Mesothelial cell of epicardium (in vitro differentiated cells): ENCODE measurements around the gene ZNF841. TPM values are rescaled to one million over a fixed set of nuclear protein-coding genes. Genes with fewer than 3 reads are reported as not detected.
"Not testable (repeated sequence)": the region's sequence is repeated elsewhere in the genome, so short reads cannot be mapped to it uniquely, and the experiment has no call there.

ENCODE experiments used
- DNase-seq, 2 experiments: peaks; one replicate each; pipeline ENCODE4 v3.0.0; 2021; ENCODE audit warnings: low spot score in 2 of 2; ENCODE audit not compliant: unreplicated experiment in 2 of 2
- H3K27ac Mint-ChIP-seq: 2 replicates; pipeline ENCODE4 v1.8.0; 2021; ENCODE audit warnings: mixed read lengths
- H3K27me3 Mint-ChIP-seq: 2 replicates; pipeline ENCODE4 v1.8.0; 2021; ENCODE audit warnings: low read depth, mixed read lengths
- H3K36me3 Mint-ChIP-seq: 2 replicates; pipeline ENCODE4 v1.8.0; 2021; ENCODE audit warnings: mixed read lengths
- H3K4me1 Mint-ChIP-seq: 2 replicates; pipeline ENCODE4 v1.8.0; 2021; ENCODE audit warnings: mixed read lengths
- H3K4me3 Mint-ChIP-seq: 2 replicates; pipeline ENCODE4 v1.8.0; 2021; ENCODE audit warnings: mild to moderate bottlenecking, moderate library complexity, mixed read lengths
- H3K9me3 Mint-ChIP-seq: 2 replicates; pipeline ENCODE4 v1.8.0; 2021; ENCODE audit warnings: mixed read lengths
- total RNA-seq: library from RNA; stranded (reverse); gene quantifications from 3 replicates; pipeline ENCODE4 v1.2.1, GENCODE V29; 2021
- TF ChIP-seq, protein P1 (sequence below): fragments of 200-600 bp; sonication (generic); IDR thresholded peaks from one replicate; pipeline ENCODE4 v1.5.0; 2021; ENCODE audit warnings: antibody characterized with exemption; ENCODE audit not compliant: unreplicated experiment

ZNF841 gene
- total RNA-seq, 1 donor from 2014 or later, result 36.4 TPM

DNA sequence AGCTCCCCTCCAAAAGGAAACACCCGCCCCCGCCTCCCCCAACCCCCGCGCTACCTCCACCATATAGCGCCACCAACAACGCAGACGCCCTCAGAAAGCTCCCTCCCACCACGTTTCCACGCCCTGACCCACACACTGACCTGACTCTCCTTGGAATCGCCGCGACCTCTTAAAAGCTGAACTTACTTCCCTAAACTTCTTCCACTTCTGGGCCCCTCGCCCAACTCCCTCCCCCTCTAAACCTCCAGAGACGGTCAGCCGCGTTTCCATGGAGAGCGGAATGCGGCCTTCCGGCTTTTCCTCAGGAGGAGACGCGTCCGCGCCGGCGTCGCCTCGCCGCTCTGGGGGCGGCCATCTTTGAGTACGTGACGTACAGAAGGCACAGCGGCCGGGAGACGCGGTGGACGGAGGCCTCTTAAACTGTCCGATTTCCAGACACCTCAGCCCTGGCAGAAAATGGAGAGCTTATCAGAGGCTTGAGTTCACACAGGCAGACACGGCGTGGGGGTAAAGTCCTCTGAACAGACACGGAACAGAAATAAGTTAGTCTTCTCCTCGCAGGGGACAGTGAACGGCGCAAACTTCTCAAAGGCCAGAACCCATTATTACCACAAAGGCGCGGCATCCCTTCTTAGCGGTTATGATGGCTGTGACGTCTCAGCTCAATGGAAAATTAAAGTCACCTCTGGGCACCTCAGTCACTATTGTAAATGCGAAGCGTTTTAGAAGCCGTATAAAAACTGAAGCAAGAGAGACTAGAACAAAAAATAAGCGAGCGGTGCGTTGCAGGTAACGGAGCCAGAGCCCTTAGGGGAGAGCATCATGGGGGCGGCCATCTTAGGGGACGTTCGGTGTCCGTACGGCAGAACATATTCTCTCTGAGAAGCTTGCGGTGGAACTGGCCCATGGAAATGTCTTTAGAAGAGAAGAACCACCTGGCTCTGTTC lies 46.7 kb downstream of the ZNF841 start, which contains the start of gene ZNF432:
Gene ZNF432, minus strand, starts transcription at position 284 of the 947 bp plus-strand sequence. CDS start 1,970 bp downstream, outside the sequence.
- peak; percentile 82 to 90 for DNase-seq
- TF ChIP-seq, protein P1, sequence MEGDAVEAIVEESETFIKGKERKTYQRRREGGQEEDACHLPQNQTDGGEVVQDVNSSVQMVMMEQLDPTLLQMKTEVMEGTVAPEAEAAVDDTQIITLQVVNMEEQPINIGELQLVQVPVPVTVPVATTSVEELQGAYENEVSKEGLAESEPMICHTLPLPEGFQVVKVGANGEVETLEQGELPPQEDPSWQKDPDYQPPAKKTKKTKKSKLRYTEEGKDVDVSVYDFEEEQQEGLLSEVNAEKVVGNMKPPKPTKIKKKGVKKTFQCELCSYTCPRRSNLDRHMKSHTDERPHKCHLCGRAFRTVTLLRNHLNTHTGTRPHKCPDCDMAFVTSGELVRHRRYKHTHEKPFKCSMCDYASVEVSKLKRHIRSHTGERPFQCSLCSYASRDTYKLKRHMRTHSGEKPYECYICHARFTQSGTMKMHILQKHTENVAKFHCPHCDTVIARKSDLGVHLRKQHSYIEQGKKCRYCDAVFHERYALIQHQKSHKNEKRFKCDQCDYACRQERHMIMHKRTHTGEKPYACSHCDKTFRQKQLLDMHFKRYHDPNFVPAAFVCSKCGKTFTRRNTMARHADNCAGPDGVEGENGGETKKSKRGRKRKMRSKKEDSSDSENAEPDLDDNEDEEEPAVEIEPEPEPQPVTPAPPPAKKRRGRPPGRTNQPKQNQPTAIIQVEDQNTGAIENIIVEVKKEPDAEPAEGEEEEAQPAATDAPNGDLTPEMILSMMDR, result no peak
- Mint-ChIP-seq H3K36me3 (peaks cover 59% of the 10 kb centered on the region), H3K27ac (peak within 1 kb of the TSS; percentile 99), H3K4me1 (peaks cover 10% of the 10 kb centered on the region), H3K4me3 (peak within 1 kb of the TSS; percentile 92), H3K9me3 (peaks cover 42% of the 10 kb centered on the region), H3K27me3 (no peaks in the 10 kb centered on the region)

DNA sequence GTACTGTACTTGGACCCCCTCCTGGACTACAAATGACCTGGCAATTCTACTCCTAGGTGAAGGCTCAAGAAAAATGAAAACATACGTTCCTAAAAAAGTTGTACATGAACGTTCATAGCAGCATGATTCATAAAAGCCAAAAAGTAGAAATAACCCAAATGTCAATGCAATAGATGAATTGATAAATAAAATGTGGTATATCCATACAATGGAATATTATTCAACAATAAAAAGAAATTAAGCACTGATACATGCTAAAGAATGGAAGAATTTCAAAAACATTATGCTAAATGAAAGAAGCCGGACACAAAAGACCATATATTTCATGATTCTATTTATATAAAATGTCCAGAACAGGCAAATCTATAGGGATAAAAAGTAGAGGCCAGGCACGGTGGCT lies 56.4 kb downstream of the ZNF841 start:
- DNase-seq, result no peak
- H3K9me3 Mint-ChIP-seq, result peaks cover 60% of the 10 kb centered on the region
- TF ChIP-seq, protein P1, result no peak
- H3K27me3 Mint-ChIP-seq, result no peaks in the 10 kb centered on the region
- H3K27ac Mint-ChIP-seq, result no peak overlapping the region
- peaks cover 90% of the 10 kb centered on the region for H3K36me3 Mint-ChIP-seq
- H3K4me3 Mint-ChIP-seq, result no peak overlapping the region
- no peaks in the 10 kb centered on the region for H3K4me1 Mint-ChIP-seq

DNA sequence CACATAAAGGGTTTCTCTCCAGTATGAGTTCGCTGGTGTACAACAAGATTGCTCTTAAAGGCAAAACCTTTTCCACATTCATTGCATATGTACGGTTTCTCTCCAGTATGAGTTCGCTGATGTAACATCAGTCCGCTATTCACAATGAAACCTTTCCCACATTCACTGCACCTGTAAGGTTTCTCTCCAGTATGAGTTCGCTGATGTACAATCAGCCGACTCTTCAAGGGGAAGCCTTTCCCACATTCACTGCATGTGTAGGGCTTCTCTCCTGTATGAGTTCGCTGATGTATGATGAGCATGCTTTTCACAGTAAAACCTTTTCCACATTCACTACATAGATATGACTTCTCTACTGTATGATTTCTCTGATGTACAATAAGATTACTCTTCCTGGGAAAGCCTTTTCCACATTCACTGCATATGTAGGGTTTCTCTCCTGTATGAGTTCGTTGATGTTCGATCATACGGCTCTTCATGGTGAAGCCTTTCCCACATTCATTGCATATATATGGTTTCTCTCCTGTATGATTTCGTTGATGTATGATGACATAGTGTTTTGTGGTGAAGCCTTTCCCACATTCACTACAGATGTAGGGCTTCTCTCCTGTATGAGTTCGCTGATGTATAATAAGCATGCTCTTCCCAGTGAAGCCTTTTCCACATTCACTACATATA lies 61.4 kb downstream of the ZNF841 start:
- Mint-ChIP-seq H3K4me3 (no peak overlapping the region), H3K27ac (no peak overlapping the region), H3K4me1 (no peaks in the 10 kb centered on the region), H3K9me3 (peaks cover 72% of the 10 kb centered on the region), H3K36me3 (peaks cover 83% of the 10 kb centered on the region), H3K27me3 (no peaks in the 10 kb centered on the region)
- DNase-seq, result no peak
- TF ChIP-seq, protein P1, result no peak

DNA sequence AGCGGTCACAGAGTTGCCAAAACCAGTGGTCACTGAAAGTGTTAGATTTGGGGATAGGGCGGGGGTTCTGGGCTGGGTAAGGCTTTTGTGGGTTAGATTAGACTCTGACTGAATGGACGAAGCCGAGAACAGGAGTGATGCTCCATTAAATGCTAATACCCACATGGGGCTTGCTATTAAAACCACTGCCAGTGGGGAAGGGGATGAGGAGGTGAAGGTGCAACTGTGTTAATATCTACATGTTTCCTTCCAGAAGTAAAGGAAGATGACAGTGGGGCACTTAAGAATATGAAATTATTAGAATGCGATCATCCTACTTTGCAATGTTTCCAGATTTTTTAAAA lies 66.8 kb downstream of the ZNF841 start:
- H3K27ac Mint-ChIP-seq, result peak overlapping the region; percentile 98
- DNase-seq, result no peak
- peaks cover 18% of the 10 kb centered on the region for H3K4me1 Mint-ChIP-seq
- no peaks in the 10 kb centered on the region for H3K27me3 Mint-ChIP-seq
- peaks cover 62% of the 10 kb centered on the region for H3K36me3 Mint-ChIP-seq
- H3K4me3 Mint-ChIP-seq, result peak overlapping the region; percentile 94
- TF ChIP-seq, protein P1, result no peak
- peaks cover 50% of the 10 kb centered on the region for H3K9me3 Mint-ChIP-seq

DNA sequence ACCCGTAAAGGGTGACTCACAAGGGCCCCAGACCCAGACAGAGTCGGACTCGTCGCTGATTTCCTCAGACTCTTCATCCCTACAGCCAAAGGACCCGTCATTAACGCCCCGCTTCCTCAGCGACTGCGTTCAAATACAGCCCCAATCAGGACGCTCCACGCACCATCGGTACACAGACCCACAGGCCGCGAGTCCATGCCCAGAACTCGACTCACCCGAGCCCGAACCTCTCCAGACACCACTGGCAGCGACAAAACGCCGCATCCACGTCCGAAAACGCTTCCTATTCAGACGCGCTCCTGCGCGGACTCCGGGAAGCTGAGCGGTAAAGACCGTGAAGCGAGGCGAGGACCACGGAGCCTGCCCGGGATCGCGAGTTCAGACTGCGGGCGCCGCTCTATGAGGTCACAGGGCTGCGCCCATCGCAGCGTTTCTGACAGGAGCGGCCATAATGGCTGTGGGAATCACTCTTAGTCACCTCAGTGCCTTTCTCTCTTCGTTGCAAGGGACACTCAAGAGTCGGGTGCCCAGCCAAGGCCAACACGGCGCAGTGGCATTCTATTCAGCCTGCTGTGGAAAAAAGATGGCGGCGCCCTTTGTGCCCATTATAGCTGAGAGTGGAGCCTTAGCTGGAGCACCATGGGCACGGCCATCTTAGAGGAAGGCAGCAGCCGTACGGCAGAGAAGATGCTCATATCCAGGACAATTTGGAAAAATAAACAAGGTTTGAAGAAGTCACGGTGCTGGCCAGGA lies 67.4 kb downstream of the ZNF841 start, which contains the start of gene ZNF614:
Gene ZNF614, minus strand, starts transcription at position 353 of the 753 bp plus-strand sequence. CDS start 2,634 bp downstream, outside the sequence.
- TF ChIP-seq, protein P1, result no peak
- H3K27me3 Mint-ChIP-seq, result no peaks in the 10 kb centered on the region
- peak; percentile 75 to 90 for DNase-seq
- peak within 1 kb of the TSS; percentile 98 for H3K27ac Mint-ChIP-seq
- peak within 1 kb of the TSS; percentile 94 for H3K4me3 Mint-ChIP-seq
- peaks cover 18% of the 10 kb centered on the region for H3K4me1 Mint-ChIP-seq
- H3K9me3 Mint-ChIP-seq, result peaks cover 50% of the 10 kb centered on the region
- H3K36me3 Mint-ChIP-seq, result peaks cover 62% of the 10 kb centered on the region

DNA sequence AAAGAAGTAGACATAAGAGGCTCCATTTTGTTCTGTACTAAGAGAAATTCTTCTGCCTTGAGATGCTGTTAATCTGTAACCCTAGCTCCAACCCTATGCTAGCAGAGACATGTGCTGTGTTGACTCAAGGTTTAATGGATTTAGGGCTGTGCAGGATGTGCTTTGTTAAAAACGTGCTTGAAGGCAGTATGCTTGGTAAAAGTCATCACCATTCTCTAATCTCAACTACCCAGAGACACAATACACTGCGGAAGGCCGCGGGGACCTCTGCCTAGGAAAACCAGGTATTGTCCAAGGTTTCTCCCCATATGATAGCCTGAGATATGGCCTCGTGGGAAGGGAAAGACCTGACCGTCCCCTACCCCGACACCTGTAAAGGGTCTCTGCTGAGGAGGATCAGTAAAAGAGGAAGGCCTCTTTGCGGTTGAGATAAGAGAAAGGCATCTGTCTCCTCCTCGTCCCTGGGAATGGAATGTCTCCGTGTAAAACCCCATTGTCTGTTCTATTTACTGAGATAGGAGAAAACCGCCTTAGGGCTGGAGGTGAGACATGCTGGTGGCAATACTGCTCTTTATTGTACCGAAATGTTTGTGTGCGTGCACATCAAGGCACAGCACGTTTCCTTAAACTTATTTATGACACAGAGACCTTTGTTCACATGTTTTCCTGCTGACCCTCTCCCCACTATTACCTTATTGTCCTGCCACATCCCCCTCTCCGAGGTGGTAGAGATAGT lies 69.1 kb downstream of the ZNF841 start:
- H3K27ac Mint-ChIP-seq, result peak overlapping the region; percentile 16
- H3K4me3 Mint-ChIP-seq, result peak overlapping the region; percentile 94
- peaks cover 49% of the 10 kb centered on the region for H3K9me3 Mint-ChIP-seq
- H3K27me3 Mint-ChIP-seq, DNase-seq: not testable (repeated sequence)
- H3K4me1 Mint-ChIP-seq, result peaks cover 18% of the 10 kb centered on the region
- H3K36me3 Mint-ChIP-seq, result peaks cover 68% of the 10 kb centered on the region

DNA sequence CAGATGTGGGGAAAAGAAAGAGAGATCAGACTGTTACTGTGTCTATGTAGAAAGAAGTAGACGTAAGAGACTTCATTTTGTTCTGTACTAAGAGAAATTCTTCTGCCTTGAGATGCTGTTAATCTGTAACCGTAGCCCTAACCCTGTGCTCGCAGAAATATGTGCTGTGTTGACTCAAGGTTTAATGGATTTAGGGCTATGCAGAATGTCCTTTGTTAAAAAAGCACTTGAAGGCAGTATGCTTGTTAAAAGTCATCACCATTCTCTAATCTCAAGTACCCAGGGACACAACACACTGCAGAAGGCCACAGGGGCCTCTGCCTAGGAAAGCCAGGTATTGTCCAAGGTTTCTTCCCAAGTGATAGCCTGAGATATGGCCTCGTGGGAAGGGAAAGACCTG lies 71.1 kb downstream of the ZNF841 start:
- H3K27me3 Mint-ChIP-seq, DNase-seq, H3K27ac Mint-ChIP-seq, H3K4me3 Mint-ChIP-seq: not testable (repeated sequence)
- Mint-ChIP-seq H3K9me3 (peaks cover 55% of the 10 kb centered on the region), H3K4me1 (peaks cover 18% of the 10 kb centered on the region), H3K36me3 (peaks cover 71% of the 10 kb centered on the region)
